Right ventricle myocardium inferior (tissue), 1 donor: Measurements from ENCODE around the gene SCFD2. TPM values are rescaled to one million over a fixed set of nuclear protein-coding genes. Genes with fewer than 3 reads are reported as not detected.
"Not testable (repeated sequence)": the region's sequence is repeated elsewhere in the genome, so short reads cannot be mapped to it uniquely, and the experiment has no call there.

ENCODE experiments used
- ATAC-seq: fragments of 200-7000 bp; cut with Tn5 transposase; one replicate; pipeline ENCODE4 v1.9.1; 2020; ENCODE audit warnings: mild to moderate bottlenecking, moderate library complexity
- DNase-seq: peaks from one replicate; pipeline ENCODE4 v3.0.0; 2021; ENCODE audit errors: missing footprints
- intact Hi-C: fragments of 100-400 bp; cut with DNase I; formaldehyde crosslinking; loops from one replicate; pipeline ENCODE4 v1.11.0; 2022
- total RNA-seq: library from RNA; stranded (reverse); fragmentation: NEBNext Ultra II Directional; extraction: Animal tissue kit (Norgen Biotek cat#: 25700); gene quantifications from one replicate; pipeline ENCODE4 v1.2.1, GENCODE V29; 2021
- donor health status: DM: no; HTN: yes; CAD: no; lungs with severe emphysema.

Gene SCFD2
- total RNA-seq, 1 donor from 2014 or later = 10.0 TPM

DNA sequence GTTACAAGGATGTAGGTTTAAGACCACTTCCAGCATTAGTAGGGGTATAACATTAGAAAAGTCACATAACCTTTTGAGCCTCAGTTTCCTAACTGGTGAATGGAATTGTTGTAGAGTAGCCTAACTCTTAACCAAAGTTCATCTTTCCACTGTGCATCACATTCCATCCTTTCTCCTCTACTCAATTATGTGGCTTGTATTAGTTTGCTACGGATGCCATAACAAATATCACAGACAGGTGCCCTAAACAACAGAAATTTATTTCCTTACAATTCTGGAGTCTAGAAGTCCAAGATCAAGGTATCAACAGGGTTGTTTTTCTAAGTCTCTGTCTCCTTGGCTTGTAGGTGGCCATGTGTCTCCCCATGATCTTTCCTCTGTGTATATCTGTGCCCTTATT, 271.8 kb downstream of the SCFD2 start:
- intact Hi-C loops = no loop called here
- DNase-seq (no peak), ATAC-seq (no peak)

DNA sequence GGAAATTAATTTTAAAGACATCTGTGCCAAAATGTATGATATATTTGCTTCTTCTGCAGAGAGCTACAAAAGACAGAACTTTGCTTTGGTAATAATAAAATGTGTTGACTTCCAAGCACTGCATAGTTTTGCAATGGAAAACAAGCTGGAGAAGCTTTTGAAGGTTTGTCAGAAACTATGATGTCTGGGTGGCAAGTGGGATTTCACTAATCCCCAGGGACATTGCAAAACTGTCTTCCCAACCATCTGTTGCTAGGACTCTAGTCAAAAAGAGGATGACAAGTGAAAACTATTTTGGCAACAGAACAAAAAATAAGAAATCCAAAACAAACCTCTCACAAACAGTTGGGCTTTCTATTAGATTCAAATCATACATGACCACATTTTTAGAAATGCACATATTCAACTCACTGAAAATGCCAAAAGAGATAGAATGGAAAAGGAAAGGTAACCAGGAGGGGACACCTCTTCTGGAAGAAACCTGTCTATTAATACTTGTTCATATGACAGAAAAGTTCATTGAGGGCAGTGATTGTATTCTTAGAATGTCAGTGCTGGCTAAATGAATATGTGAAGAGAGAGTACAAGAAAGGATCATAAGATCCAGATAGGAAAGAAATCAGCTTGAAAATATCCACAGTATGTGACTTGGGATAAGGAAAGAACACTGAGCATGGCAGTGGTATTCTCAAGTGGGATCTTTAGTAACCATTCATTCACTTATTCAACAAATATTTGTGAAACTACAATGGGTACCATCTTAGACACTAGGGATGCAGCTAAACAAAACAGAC, 275.7 kb downstream of the SCFD2 start:
- peak; percentile 76 for ATAC-seq
- intact Hi-C loops = no loop called here
- no peak for DNase-seq

DNA sequence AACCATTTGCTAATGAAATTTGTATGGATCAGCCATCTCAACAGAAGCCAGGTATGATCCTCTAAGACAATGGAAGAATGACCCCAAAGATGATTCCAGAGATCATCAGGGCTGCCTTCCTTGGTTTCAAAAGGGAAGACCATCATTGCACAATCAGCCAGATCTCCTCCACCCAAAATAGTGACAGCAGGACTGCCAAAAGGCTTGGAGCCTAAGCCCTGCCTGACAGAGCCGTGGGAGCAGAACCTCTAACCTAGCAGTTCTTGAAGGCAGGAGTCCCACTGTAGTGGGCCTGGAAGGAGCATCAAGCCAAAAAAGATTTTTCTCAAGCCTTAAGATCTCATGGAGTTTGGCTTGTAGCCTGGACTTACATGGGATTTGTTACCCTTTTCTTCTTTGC, 277.7 kb downstream of the SCFD2 start:
- no peak for DNase-seq
- intact Hi-C loops = no loop called here
- peak; percentile 57 for ATAC-seq

DNA sequence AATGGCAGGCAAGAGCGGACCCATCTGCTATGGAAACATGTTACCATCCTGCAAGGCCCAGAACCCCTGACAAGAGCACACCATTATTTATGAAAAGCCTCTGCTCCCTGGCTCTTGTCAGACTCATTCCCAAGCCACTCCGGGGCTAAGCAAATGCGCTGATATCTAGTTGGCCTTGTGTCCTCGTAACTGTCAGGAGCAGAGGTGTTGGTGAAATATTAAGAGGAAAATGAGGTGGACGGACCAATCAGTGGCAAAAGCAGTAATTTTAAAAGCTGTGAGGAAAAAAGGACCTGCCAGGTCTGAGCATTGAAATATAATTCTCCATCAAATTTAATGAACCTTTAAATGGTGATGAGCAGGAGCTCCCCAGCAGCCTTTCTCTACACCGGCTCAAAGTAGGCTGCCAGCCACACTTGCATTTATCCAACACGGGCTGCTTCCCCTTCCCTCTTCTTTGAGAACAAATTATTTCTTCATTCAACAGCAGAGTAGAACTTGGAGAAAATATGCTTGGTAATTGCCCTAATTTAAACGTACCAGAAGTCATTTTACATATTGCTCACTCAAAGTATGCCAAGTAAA, 289.4 kb downstream of the SCFD2 start:
- intact Hi-C loops = no loop called here
- DNase-seq (no peak), ATAC-seq (peak; percentile 83)

DNA sequence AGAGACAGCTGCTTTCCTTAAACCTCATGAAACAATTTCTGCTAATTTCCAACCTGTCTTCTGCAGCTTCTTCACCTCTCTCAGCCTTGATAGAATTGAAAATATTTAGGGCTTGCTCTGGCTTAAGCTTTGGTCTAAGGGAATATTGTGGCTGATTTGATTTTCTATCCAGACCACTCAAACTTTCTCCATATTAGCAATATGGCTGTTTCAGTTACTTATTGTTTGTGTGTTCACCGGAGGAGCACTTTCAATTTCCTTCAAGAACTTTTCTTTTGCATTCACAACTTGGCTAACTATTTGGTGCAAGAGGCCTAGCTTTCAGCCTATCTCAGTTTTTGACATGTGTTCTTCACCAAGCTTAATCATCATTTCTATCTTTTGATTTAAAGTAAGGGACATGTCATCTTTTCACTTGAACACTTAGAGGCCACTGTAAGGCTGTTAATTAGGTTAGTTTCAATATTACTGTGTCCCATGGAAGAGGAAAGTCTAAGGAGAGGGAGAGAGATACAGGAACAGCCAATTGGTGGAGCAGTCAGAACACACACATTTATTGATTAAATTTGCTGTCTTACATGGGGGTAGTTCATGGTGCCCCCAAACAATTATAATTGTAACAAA, 290.6 kb downstream of the SCFD2 start:
- DNase-seq = no peak
- ATAC-seq = no peak

DNA sequence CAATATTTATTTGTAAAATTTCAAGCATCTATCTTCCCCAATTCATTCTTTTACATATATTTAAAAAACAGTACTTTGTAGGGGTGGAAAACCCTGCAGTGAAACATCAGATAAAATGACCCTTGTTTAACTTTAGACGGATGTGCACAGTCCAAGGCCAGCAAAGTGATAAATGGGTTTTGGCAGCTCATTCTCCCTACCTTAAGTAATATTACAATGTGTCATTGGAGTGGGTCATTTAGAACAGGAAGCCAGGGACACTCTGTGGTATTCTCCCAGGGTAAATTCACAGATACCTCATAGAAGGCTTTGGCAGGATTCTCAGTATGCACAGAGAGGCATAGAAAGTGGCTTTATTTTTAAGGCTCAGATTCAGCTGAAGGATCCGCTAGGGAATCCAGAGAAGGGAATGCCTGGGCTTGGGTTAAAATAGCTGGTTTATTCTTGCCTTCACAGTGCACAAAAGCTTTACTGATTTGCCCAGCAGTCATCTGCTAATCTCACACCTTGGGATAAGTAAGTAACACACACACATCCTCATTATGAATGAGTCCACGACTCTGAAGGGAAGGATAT, 297.0 kb downstream of the SCFD2 start:
- ATAC-seq = no peak
- no peak for DNase-seq
- intact Hi-C loops = no loop called here

More for the DNA sequence above, 290.6 kb downstream of the SCFD2 start:
- intact Hi-C loops = no loop called here

DNA sequence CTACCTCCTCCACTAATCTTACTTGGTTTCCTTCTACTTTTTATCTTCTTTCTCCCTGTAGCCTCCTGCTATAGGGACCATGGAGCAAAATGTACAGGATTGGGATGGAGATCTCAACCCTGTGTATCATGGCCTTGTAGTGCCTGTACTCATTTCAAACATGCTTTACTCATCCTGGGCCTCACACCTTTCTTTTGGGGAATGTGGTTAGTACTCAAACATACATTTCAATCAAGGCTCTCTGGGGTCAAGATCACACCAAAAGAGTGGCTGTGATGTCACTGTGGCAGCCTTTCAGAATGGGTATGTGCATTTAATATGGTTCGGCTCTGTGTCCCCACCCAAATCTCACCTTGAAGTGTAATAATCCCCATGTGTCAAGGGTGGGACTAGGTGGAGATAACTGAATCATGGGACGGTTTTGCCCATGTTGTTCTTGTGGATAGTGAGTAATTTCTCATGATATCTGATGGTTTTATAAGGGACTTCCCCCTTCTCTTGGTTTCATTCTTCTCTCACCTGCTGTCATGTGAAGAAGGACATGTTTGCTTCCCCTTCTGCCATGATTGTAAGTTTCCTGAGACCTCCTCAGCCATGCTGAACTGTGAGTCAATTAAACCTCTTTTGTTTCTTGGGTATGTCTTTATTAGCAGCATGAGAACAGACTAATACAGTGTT, 298.6 kb downstream of the SCFD2 start:
- ATAC-seq (no peak), DNase-seq (no peak)
- intact Hi-C loops = no loop called here

DNA sequence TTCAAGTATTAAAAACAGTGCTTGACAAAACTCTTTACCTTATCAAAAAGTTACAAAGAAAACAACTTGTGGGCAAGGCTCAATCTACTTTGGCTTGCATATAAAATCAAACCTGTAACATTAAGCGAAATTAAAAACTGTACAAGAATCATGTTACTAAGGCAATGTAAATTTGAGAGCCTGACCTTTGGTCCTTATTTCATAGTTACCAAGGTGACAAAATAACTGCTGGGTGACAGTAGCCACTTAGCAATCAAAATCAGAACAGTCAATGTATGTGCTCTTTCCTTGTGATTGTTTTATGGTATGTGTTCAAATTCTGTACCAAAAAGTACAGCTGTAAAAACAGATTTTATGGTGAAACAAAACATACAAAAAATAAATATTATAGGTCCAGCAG, 299.7 kb downstream of the SCFD2 start:
- DNase-seq (no peak), ATAC-seq (no peak)
- intact Hi-C loops = no loop called here

DNA sequence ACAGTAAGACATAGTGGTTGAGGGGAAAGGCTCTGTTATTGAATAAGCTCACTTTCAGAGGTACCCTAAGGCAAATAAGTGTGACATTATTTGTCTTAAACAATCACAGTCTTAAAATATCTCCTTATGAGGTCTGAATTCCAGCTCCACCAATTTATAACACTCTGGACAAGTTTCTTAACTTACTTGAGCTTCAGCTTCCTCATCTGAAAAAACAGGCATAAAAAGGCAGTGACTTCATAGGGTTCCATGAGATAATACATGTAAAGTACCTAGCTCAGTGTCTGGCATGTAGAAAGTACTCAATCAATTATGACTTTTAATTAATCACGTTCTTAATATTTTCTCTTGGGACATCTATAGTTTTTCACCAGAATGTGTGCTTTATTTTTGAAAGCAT, 301.3 kb downstream of the SCFD2 start:
- ATAC-seq (no peak), DNase-seq (no peak)
- intact Hi-C loops = no loop called here

DNA sequence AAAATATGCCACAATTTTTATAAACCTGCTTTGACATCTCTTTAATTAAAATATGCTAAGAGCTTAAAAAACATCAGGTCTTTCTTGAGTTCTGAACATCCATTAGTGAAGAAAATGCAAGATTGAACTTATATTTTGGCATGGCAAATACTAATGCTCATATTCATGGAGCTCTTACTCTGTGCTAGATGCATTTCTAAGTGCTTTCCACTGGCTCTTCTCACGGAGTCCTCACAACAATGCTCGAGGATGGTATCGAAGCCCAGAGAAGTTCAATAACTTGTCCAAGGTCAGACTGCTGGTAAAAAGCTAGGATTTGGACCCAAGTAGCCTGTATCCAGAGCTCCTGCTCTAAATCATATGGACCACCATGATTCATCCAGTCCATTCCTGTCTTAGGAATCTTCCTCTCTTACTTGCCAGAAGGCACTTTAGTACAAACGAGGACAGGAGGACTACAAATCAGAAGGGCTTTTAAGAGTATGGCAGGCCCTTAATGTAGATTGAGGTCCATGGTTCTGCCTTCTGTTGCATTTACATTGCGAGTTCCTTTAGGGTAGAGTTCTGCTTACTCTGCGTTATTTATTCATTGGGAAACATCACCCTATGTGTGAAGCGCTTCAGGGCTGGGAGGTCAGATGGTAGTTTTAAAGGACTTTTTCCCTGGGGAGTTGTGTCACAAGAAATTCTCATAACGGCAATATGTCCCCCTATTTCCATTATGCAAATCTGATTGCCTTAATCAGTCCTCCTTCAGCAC, 304.6 kb downstream of the SCFD2 start:
- ATAC-seq = no peak
- DNase-seq = no peak
- intact Hi-C loops = no loop called here

DNA sequence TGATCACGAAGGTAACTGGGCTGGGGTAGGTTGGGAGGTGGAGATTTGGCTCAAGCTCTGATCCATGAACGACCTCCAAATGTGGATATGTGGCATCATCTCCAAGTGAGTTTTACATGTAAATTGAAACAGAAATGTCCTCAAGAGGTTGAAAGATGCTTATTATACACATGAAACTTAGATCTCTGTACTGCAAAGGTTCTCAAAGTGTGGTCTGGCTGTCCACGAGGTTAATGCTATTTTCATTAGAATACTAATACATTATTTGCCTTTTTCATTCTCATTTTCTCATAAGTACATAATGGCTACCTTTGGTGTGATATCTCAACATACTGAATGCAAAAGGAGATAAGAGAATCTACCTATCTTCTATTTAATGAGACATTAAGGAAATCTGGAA, 305.6 kb downstream of the SCFD2 start:
- intact Hi-C loops = no loop called here
- DNase-seq (no peak), ATAC-seq (no peak)

DNA sequence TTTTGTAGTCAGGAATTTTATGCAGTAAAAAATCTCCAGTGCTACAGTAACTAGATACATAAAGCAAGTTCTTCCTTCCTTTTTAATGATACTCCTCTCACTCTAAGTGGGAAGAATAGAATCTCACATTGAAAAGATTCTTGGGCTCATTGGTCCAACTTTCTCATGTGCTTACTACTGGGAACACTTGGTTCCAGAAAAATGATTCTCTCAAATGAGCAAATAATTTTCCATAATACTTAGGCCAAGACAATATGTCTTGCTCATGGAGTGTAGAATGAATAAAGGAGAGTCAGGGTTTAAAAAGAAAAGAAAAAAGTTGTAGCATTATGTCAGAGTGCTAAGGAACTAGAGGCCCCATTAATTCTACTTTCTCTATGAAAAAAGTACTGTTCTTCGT, 306.0 kb downstream of the SCFD2 start:
- intact Hi-C loops = no loop called here
- ATAC-seq (no peak), DNase-seq (no peak)

DNA sequence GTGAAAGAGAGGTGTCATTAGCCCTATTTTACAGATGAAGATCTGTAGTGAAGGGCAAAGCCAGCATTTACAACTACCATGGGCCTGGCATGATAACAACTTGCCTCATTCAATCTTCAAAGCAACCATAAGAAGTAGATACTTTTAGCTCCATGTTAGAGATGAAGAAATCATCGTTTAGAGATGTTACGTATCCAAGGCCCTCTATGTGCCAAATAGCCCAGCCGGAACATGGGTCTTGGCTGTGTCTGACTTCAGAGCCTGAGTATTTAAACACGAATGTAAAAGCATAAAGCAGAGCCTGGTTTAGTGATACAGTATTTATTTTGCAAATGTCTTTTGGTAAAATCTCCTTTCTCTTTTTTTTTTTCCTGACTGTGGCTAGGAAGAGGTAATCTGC, 306.6 kb downstream of the SCFD2 start:
- DNase-seq = no peak
- intact Hi-C loops = no loop called here
- ATAC-seq = no peak

DNA sequence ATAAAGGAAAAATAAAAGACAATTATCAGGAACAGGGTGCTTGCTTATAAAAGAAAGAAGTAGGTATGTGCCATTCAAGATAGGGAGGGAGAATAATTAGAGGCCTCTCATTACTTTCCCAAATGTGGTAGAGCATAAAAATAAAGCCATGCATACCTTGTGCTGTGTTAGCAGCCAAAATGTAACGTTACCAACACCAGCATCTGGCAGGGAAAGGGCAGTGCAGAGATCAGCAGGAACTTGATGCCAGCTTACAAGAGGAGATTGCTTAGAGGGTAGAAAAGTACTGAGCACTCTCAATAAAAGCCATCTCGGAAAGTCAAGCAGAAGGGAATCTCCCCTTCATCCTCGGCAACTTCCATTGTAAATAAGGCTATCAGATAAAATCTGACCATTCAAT, 308.2 kb downstream of the SCFD2 start:
- DNase-seq = no peak
- intact Hi-C loops = no loop called here
- peak; percentile 89 for ATAC-seq

DNA sequence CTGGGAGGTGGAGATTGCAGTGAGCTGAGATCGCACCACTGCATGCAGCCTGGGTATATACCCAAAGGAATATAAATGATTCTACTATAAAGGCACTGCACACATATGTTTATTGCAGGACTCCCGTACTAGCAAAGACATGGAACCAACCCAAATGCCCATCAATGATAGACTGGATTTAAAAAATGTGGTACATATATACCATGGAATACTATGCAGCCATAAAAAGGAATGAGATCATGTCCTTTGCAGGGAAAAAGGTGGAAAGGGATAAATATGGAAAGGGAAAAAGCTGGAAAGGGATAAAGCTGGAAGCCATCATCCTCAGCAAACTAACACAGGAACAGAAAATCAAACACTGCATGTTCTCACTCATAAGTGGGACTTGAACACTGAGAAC, 308.8 kb downstream of the SCFD2 start:
- DNase-seq, intact Hi-C loops, ATAC-seq: not testable (repeated sequence)

DNA sequence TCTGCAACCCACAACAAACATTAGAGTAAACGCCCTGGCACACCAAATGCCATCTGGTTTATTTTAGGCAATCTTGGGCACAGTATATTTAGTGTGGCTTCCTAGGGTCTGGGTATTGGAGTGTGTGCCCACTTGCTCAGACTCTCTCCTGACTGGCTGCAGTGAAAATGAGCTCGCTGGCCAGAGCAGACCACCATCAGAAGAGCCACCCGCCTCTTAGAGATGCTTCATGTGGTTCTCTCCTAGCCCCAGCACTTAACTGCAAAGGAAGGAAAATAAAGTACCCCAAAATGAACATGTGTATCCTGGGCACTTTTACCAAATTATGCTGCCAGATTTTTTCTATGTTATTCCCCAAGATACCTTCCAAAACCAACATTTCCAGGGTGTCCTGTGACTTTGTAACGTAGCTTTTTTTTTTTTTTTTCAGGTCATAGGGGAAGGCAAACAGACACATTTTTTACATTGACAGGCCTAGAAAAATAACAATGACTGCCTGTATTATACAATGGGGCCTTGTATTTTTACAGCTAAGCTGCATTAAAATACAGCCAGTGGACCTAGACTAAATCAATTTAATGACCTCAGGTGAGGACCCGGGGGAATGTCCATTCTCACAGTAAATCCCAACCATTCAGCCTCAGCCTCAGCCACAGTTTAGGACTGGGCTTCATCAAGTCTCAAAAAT, 310.0 kb downstream of the SCFD2 start:
- intact Hi-C loops = no loop called here
- no peak for DNase-seq
- ATAC-seq = no peak

DNA sequence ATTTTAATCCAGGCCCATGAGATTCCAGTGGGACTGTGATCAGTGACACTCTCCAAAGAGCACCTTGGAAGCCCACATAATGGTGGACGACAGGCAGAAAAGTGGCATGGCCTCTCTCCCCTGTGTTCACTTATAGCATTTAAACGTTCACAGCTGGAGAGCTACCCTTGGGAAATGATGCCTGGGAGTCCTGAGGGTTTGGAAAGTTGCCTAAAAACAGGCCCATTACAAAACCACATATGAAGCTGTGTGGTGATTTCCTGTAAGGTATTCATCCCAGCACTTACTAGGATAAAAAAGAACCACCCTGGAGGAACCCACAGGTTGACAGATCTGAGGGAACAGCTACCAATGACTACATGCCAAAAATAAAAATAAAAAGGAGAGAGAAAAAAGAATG, 310.6 kb downstream of the SCFD2 start:
- DNase-seq (no peak), ATAC-seq (peak; percentile 11)
- intact Hi-C loops = no loop called here

DNA sequence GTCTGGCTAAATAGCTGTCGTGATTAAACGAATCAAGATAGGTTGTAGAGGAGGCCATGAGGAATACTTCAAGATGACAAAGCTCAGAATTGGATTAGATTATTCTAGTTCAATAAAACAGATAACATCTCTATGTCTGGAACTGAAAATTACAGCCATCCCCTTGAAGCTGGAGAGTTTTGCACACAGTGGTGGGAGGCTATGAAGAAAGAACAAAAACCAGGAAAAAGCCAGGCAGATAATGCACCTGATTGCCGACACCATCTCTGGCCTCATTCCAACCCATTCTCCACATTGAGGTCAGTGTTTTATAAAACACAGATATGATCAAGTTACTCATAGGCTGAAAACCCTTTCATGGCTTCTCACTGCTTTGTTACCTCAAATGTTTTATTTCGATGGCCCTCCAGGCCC, 315.5 kb downstream of the SCFD2 start:
- intact Hi-C loops = no loop called here
- no peak for ATAC-seq

More for the DNA sequence above, 315.5 kb downstream of the SCFD2 start:
- no peak for DNase-seq
